ENCODE results near the gene SCAF4.
"Not testable (repeated sequence)": the region's sequence is repeated elsewhere in the genome, so short reads cannot be mapped to it uniquely, and the experiment has no call there.

Gene SCAF4

GRCh38 chr21:31673321-31673912 lies 58.5 kb downstream of the SCAF4 start:
- no peak for DNase-seq (ENCODE audit: low read depth in 2 of 2)

DNA sequence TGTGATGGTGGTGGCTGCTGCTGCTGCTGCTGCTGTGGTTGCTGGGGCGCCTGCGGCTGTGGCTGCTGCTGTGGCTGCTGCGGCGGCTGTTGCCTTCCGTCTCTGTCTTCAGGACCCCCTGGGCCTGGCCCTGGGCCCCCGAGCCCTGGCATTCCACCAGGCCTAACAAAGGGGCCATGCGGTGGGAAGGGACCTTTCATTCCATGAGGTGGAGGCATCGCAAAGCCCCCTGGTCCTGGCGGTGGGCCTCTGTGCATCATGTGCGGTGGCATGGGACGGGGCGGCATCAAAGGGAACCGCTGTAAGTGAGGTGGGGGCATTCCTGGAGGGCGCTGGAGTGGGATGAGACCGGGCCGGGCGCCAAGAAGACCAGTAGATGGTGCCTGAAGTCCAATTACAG lies 60.0 kb downstream of the SCAF4 start:
- DNase-seq (ENCODE audit: low read depth in 2 of 2) = no peak

- DNase-seq (ENCODE audit: low read depth in 2 of 2) = no peak
Observed at GRCh38 chr21:31671146-31671716, 60.7 kb downstream of the SCAF4 start.

GRCh38 chr21:31670070-31670469 lies 61.8 kb downstream of the SCAF4 start:
- no peak for DNase-seq (ENCODE audit: low read depth in 2 of 2)

DNA sequence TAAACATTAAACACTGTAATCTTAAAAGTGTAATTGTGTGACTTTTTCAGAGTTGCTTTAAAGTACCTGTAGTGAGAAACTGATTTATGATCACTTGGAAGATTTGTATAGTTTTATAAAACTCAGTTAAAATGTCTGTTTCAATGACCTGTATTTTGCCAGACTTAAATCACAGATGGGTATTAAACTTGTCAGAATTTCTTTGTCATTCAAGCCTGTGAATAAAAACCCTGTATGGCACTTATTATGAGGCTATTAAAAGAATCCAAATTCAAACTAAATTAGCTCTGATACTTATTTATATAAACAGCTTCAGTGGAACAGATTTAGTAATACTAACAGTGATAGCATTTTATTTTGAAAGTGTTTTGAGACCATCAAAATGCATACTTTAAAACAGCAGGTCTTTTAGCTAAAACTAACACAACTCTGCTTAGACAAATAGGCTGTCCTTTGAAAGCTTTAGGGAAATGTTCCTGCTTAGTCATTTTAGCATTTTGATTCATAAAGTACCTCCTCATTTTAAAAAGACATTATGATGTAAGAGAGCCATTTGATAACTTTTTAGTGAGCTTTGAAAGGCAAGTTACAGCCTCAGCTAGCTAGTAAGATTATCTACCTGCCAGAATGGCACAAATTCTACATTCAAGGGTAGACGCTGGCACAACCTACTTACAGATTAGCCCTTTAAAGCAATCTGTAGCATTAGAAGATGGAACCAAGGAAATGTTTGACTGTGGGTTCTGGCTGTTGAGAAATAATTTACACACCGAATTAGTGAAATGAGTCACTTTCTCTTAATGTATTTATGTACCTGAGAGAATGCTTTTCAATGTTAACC lies 63.0 kb downstream of the SCAF4 start:
- no peak for DNase-seq (ENCODE audit: low read depth in 2 of 2)

DNA sequence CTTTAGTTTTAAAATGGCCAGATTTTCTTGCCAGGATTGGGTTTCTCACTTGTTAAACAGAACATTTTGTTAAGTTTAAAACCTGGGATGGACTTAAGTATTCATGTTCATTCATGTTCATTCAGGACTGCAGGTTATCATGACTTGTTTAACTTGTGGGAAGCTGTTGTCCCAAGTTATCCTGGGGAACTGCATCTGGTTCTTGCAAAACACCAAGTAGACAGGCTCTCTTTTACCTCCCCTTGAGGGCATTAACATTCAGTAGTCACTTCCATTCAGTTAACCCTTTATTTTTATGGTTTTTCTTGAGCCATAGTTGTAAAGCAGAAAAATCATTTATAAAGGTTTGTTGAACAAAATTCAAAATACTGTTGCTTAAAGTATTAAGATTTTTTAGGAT lies 64.3 kb downstream of the SCAF4 start:
- DNase-seq (ENCODE audit: low read depth in 2 of 2) = no peak

- DNase-seq (ENCODE audit: low read depth in 2 of 2) = no peak
Observed at GRCh38 chr21:31667132-31667531, 64.8 kb downstream of the SCAF4 start.

GRCh38 chr21:31666445-31667010 lies 65.4 kb downstream of the SCAF4 start:
- no peak for DNase-seq (ENCODE audit: low read depth in 2 of 2)

DNA sequence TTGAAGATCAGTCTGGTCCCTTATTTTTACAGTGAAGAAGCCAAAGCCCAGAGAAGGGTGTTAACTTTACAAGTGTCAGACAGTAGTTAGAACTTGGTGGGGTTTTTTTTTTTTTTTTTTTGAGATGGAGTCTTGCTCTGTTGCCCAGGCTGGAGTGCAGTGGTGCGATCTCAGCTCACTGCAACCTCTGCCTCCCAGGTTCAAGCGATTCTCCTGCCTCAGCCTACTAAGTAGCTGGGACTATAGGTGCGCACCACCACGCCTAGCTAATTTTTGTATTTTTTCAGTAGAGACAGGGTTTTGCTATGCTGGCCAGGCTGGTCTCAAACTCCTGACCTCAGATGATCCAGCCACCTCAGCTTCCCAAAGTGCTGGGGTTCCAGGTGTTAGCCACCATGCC lies 66.0 kb downstream of the SCAF4 start:
- not testable (repeated sequence) for DNase-seq (ENCODE audit: low read depth in 2 of 2)

DNA sequence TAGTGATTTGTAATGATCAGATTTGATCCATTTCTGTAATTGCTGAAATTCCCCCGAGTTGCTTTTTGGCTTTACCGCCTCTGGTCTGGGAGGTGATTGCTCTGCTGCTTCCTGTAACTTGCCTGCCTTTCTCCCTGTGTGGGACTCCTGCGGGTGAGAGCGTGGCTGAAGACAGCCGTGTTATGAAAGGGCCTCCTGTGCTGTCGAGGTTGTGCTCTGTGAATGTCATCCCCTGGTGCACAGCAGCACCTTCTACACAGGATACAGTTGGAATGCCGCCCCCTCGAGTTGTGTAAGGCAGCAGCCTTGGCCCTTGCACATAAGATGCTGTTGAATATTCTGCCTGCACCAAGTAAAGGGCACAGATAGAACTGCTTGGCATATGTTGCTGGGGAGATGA lies 66.5 kb downstream of the SCAF4 start:
- no peak for DNase-seq (ENCODE audit: low read depth in 2 of 2)

DNA sequence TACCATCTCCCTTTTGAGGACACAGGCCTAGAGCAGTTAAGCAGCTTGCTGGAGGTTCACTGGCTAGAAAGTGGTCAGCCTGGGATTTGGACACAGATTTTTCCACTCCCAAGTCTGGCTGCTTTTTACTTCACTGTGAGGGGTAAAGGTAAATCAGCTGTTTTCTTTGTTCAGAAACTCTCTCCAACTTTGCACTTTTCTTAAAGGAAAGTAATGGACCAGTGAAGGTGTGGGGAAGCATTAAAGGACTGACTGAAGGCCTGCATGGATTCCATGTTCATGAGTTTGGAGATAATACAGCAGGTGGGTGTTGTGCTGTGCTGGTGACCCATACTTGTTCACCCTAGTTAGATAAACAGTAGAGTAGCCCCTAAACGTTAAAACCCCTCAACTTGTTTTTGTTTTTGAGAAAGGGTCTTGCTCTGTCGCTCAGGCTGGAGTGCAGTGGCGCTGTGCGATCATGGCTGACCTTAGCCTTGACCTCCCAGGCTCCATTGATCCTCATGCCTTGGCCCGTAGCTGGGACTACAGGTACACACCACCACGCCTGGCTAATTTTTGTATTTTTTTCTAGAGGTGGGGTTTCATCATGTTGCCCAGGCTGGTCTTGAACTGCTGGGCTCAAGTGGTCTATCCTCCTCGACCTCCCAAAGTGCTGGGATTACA lies 68.2 kb downstream of the SCAF4 start:
- DNase-seq (ENCODE audit: low read depth in 2 of 2) = no peak

DNA sequence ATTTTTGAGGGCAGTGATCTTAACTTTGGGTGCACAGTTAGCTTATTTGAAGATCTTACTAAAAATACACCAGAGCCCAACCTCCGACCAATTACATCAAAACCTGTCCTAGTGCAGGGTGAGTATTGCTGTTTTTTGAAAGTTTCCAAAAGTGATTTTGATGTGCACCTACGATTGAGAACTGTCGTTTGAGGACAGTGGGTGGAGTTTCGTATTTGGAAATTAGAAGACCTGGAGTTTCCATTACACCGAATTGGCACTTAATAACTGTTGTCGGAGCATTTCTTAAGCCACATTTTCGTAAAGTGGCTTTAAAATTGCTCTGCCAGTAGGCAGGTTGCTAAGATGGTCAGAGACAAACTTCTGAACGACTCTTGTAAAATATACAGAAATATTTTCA lies 71.3 kb downstream of the SCAF4 start:
- no peak for DNase-seq (ENCODE audit: low read depth in 2 of 2)

DNA sequence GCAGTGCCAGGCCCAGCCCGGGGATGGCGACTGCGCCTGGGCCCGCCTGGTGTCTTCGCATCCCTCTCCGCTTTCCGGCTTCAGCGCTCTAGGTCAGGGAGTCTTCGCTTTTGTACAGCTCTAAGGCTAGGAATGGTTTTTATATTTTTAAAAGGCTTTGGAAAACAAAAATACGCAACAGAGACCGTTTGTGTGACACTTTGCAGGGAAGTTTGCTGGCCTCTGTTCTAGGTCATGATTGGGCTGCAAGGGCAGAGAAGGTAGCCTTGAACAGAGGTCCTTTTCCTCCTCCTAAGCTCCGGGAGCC lies 71.7 kb downstream of the SCAF4 start:
- DNase-seq (ENCODE audit: low read depth in 2 of 2) = no peak

- DNase-seq (ENCODE audit: low read depth in 2 of 2) = peak; percentile 94 to 95
Observed at GRCh38 chr21:31659536-31660258, 72.2 kb downstream of the SCAF4 start, which contains the start of gene SOD1. Gene SOD1 (plus strand): TSS chr21:31659693. CDS start chr21:31659770, 77 bp downstream.

DNA sequence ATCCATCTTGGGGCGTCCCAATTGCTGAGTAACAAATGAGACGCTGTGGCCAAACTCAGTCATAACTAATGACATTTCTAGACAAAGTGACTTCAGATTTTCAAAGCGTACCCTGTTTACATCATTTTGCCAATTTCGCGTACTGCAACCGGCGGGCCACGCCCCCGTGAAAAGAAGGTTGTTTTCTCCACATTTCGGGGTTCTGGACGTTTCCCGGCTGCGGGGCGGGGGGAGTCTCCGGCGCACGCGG lies 72.7 kb downstream of the SCAF4 start:
- no peak for DNase-seq (ENCODE audit: low read depth in 2 of 2)

DNA sequence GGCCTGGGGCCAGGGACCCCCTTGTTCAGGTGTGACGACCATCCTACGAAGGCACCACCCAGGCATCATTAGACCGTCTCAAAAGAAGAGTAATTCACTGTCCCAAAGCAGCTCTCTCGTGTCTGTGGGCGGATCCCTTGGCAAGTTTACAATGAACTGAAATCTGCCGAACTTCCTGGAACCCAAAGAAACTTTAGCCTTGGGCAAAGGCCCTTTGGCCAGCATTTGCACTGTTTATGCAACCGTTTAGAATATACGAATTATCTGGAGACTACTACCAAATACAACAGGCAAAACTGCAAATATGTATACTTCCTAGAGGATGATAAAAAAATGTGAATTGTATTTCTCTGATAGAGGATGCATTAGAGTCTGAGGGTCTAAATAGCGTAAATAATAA lies 73.9 kb downstream of the SCAF4 start:
- no peak for DNase-seq (ENCODE audit: low read depth in 2 of 2)

DNA sequence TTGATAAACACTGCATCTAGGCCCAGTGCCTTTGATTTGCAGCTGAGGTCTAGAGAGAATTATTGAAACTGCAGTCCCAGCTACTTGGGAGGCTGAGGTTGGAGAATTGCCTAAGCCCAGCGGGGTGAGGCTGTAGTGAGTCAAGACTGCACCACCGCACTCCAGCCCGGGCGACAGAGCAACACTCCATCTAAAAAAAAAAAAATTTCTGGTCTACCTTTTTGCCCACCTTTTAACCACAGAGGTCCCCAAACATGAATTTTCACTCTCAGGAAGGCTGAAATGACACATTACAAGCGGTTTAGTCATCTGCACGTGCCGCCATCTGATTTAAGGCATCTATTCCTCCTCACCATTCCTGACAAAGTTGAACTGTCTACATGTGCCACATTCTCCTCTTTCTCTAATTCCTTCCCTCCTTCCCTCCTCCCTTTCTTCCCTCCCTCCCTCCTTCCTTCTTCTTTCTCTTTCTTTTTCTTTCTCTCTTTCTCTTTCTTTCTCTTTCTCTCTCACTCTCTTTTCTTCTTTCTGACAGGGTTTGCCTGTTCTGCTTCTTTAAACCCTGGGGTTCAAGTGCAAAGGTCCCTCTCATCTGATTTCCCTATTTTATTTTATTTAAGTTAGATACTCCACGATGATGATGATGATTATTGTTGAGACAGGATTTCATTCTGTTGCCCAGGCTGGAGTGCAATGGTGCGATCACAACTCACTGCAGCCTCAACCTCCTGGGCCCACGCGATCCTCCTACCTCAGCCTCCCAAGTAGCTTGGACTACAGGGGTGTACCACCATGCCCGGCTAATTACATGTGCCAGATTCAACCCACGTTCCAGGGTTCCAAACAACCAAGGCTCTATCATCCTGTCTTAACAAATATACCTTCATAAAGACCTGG lies 75.5 kb downstream of the SCAF4 start:
- DNase-seq (ENCODE audit: low read depth in 2 of 2) = peak in 1 of 2 donors; percentile 29

GRCh38 chr21:31654821-31655580 lies 76.9 kb downstream of the SCAF4 start:
- DNase-seq (ENCODE audit: low read depth in 2 of 2) = not testable (repeated sequence)

GRCh38 chr21:31654340-31654739 lies 77.6 kb downstream of the SCAF4 start:
- DNase-seq (ENCODE audit: low read depth in 2 of 2) = no peak

DNA sequence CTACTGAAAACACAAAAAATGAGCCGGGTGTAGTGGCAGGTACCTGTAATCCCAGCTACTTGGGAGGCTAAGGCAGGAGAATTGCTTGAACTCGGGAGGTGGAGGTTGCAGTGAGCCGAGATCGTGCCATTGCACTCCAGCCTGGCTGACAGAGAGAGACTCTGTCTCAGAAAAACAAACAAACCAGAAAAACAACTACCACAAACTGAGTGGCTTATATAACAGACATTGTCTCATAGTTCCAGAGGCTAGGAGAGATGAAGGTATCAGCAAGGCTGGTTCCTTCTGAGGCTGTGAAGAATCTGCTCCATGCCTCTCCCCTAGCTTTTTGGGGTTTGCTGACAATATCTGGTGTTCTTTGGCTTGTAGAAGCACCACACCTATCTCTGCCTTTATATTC lies 80.4 kb downstream of the SCAF4 start:
- not testable (repeated sequence) for DNase-seq (ENCODE audit: low read depth in 2 of 2)

Measured in stimulated activated CD4-positive, alpha-beta T cell treated with anti-CD3 and anti-CD28 coated beads, Interleukin-1b, Interleukin-23, amount 100 ng/mL, for 4 hours (primary cell).